ENCODE measurements around the gene IL17A. TPM values are rescaled to one million over a fixed set of nuclear protein-coding genes. Genes with fewer than 3 reads are reported as not detected.

The IL17A gene
- total and polyA plus RNA-seq, 12 donors, result not detected

DNA sequence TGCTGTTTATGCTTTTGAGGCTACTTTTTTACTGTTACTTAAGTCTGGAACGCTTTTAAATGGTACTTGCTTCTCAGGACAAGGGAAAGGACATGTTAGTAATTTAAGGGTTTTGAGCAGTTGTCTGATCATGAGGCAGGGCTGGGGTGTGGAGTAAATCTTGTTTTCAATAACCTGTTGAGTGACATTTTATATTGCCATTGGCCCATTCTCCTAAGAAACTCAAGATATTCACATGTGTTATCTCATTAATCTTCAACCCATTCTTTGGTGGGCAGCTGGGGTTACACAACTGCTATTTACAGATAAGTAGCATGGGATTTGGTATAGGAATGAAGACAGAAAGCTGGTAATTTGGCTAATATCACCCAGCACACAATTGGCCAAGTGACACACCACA lies 44.6 kb upstream of the IL17A start:
- no peak overlapping the region for H3K27ac ChIP-seq
- no peak for DNase-seq
- no peak for ATAC-seq
- intact Hi-C loops (cut with DNase I), result no loop called here
- WGBS, 2 donors, result 83 to 84% methylated on average over 1 of the region's 1 CpG
- H3K9me3 ChIP-seq, result no peaks in the 10 kb centered on the region
- peaks cover 0 to 14% (median 0%) of the 10 kb centered on the region in 7 donors for H3K27me3 ChIP-seq
- no peaks in the 10 kb centered on the region for H3K36me3 ChIP-seq
- no peak overlapping the region for H3K4me3 ChIP-seq
- H3K4me1 ChIP-seq, result peaks cover 0 to 12% (median 0%) of the 10 kb centered on the region in 9 donors
- TF ChIP-seq, protein P1, sequence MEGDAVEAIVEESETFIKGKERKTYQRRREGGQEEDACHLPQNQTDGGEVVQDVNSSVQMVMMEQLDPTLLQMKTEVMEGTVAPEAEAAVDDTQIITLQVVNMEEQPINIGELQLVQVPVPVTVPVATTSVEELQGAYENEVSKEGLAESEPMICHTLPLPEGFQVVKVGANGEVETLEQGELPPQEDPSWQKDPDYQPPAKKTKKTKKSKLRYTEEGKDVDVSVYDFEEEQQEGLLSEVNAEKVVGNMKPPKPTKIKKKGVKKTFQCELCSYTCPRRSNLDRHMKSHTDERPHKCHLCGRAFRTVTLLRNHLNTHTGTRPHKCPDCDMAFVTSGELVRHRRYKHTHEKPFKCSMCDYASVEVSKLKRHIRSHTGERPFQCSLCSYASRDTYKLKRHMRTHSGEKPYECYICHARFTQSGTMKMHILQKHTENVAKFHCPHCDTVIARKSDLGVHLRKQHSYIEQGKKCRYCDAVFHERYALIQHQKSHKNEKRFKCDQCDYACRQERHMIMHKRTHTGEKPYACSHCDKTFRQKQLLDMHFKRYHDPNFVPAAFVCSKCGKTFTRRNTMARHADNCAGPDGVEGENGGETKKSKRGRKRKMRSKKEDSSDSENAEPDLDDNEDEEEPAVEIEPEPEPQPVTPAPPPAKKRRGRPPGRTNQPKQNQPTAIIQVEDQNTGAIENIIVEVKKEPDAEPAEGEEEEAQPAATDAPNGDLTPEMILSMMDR (IDR thresholded peaks at IDR 0.05), result no peak

DNA sequence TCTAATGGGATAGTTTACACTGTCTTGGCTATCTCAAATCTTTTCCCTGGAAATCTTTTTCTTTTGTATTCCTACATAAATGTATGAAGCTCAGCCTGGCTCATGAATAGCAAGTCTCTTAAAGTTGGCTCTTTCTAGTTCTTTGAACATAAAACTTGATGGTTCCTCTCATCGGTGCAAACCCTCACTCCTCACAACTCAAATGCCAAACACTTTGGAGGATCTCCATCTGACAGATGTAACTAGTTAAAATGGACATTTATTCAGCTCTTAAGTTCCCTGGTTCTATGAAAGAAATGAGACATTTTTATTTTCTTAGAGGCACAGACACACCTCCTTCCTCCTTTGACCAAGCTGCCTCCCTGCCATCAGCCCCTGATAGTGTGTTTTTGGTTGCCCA lies 43.6 kb upstream of the IL17A start:
- 88 to 96% methylated on average over 1 of the region's 1 CpG for WGBS, 2 donors
- DNase-seq (no peak), ATAC-seq (no peak)
- no peaks in the 10 kb centered on the region for H3K9me3 ChIP-seq
- H3K36me3 ChIP-seq, result no peaks in the 10 kb centered on the region
- H3K27ac ChIP-seq, result no peak overlapping the region
- H3K4me3 ChIP-seq, result no peak overlapping the region
- TF ChIP-seq, protein P1 (IDR thresholded peaks at IDR 0.05), result no peak
- peaks cover 0 to 4% (median 0%) of the 10 kb centered on the region in 7 donors for H3K27me3 ChIP-seq
- intact Hi-C loops (cut with DNase I), result no loop called here
- H3K4me1 ChIP-seq, result peaks cover 0 to 12% (median 0%) of the 10 kb centered on the region in 9 donors

DNA sequence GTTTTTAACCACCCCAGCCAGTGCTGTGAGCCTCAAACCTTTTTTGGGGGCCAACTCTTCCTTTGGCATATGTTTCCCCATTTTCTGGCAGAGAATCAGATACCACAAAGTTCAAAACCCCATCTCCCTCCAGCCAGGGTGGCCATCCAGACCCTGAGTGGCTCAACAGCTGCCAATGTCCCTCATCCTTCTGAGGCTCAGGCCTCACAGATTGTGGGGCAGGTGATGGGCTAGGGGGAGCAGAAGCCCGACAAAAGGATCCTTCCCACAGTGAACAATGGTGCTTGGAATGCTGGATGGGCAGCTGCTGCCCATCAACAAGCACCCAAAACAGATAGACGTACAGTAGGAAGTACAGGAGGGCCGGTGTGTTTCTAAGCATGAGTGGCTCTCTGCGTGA lies 42.6 kb upstream of the IL17A start:
- TF ChIP-seq, protein P1 (IDR thresholded peaks at IDR 0.05), result no peak
- Histone ChIP-seq H3K27me3 (peaks cover 0 to 4% (median 0%) of the 10 kb centered on the region in 7 donors), H3K9me3 (no peaks in the 10 kb centered on the region), H3K27ac (no peak overlapping the region), H3K4me3 (no peak overlapping the region), H3K4me1 (peaks cover 0 to 12% (median 0%) of the 10 kb centered on the region in 9 donors), H3K36me3 (no peaks in the 10 kb centered on the region)
- no peak for ATAC-seq
- no peak for DNase-seq
- 69 to 78% methylated on average over 4 of the region's 4 CpGs for WGBS, 2 donors
- intact Hi-C loops (cut with DNase I), result no loop called here

DNA sequence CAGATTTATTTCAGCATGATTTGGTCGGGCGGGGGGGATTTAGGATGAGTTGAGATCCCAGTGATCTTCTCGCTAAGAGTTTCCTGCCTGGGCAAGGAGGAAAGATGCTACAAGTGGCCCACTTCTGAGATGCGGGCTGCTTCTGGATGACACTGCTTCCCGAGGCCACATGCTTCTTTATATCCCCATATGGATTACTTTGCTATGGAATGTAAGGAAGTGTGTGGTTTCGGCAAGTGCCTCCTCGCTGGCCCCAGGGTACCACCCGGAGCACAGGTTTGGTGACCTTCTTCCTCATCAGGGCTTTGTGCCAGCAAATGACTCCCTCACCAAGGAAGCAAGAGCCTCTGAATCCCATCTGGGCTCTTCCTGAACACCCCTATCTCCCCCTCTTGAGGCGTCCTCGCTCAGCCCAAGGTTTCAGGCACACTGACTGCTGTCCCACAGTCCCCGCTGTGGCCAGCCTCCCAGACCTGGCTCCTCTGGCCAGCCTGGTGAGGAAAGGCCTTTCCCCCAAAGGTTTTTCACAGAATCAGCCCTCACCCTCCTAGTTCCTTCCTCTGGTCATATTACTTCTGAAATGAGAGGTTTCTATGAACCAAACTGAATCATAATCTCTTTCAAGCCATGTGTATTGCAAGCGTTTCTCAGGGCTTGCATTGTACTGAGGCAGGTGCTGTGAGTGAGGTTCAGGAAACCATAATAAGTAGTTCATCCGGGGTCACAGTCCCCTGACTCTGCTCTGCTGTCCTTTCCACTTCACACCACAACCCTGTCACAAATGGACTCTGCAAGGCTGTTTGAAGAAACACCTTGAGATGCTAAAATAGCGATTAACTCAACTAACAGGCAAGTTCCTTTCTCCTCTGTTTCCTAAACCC lies 41.7 kb upstream of the IL17A start:
- Histone ChIP-seq H3K9me3 (no peaks in the 10 kb centered on the region), H3K36me3 (no peaks in the 10 kb centered on the region), H3K4me3 (no peak overlapping the region), H3K27me3 (peaks cover 0 to 4% (median 0%) of the 10 kb centered on the region in 7 donors), H3K27ac (no peak overlapping the region), H3K4me1 (peaks cover 0 to 12% (median 0%) of the 10 kb centered on the region in 9 donors)
- intact Hi-C loops (cut with DNase I), result no loop called here
- ATAC-seq (no peak), DNase-seq (no peak)
- TF ChIP-seq, protein P1 (IDR thresholded peaks at IDR 0.05), result no peak
- 82% methylated on average over 14 of the region's 14 CpGs for WGBS, 2 donors
